D341Med (cell line): ENCODE data around the gene ARHGEF17.

Experiments
- DNase-seq: peaks from one replicate; pipeline ENCODE4 v3.0.0; 2012; ENCODE audit warnings: low spot score

Gene ARHGEF17

GRCh38 chr11:73410627-73411026, 102.6 kb downstream of the ARHGEF17 start:
- no peak for DNase-seq

DNA sequence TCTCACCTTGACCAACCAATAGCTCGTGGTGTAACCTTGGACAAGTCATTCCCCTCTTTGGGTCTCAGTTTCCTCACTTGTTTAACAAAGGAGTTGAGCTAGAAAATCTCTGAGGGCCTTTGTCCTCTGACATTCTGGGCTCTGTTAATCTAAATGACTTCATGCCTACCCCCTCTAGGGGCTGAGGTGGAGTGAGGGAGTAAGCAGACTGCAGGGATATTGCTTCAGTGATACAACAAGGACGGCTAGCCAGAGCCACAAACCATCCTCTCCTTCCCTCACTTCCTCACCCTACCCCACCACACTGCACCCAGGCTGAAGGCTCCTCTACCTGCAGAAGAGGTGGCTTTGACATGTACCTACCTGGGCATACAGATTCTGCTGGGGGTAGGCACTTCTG, 103.0 kb downstream of the ARHGEF17 start:
- DNase-seq: no peak

DNA sequence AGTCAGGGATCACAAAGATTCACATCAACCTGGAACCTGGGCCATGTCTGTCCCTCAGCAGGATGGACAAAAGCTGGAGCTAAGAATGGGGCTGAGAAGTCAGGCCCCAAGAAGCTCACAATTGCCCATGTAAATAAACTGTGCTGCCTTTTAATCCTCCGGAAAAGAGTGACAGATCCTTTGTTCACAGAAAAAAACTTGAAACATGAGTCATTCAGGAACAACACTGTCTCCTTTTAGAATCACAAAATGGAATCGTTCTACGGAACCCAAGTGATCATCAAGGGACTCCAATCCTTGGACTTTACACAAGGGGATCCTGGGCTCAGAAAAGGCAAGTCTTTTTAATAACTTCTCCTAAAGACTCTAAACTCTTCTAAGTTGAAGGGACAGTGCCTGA, 104.2 kb downstream of the ARHGEF17 start:
- DNase-seq: no peak

DNA sequence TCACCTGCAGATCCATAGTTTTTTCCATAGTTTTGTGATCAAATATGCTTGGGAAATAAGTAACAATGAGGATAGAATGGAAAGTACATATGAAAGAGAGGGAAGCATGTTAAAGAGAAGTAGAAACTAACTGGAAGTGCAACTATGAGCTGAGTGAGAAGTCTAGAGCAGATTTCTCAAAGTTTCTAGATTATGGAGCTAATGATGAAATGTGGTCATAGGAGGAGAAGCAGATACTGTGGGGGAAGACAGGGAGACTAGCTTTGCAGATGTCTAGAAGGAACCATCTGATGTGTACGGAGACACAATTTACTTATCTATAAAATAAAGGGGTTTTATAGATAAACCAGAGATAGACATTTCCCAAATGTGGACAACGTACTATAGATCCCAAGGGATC, 105.2 kb downstream of the ARHGEF17 start:
- DNase-seq: no peak

DNA sequence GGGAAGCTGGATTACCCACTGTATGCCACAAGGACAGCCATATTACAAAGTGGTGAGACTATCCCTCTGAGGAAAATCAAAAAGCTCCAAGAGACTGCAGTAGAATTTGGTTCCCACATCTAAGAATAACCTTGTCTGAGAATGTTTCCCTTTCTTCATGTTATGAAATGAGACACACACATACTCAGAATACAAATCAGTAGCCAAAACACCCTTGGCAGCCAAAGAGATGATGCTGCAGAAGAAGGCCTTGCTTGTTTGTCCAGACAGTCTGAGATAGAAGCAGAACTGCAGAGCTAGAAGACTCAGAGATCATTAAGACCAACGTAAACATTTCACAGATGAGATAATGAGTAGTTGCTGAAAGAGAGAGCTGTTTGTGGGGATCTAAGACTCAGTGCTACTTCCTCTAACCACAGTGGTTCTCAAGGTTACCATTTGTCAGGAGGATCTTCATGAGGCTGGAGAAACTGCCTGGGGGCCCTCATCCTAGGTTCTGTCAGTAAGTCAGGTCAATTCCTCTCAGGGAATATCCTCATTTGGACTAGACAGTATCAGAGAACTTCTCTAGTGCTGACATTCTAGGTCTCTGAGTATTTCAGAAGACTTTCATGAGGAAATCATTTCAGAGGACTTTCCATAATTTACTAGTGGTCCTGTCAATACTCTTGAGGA, 107.0 kb downstream of the ARHGEF17 start:
- no peak for DNase-seq

GRCh38 chr11:73415854-73416615, 108.0 kb downstream of the ARHGEF17 start:
- no peak for DNase-seq

GRCh38 chr11:73416786-73417185, 108.7 kb downstream of the ARHGEF17 start:
- no peak for DNase-seq
